Ascending aorta (tissue), 2 donors: ENCODE measurements around the gene PIEZO1. TPM values are rescaled to one million over a fixed set of nuclear protein-coding genes. Genes with fewer than 3 reads are reported as not detected.

Experiments
- DNase-seq, 2 donors: peaks; one replicate each; pipeline ENCODE4 v3.0.0-alpha.2; 2019; ENCODE audit warnings: low spot score in 2 of 2
- H3K27ac ChIP-seq, 2 donors: fragments of 200-600 bp; sonication (generic); one replicate each; pipeline ENCODE4 v1.5.1; 2016 to 2017; ENCODE audit warnings: mild to moderate bottlenecking in 1 of 2
- H3K27me3 ChIP-seq: fragments of 200-600 bp; sonication (generic); one replicate; pipeline ENCODE4 v1.5.1; 2017
- H3K36me3 ChIP-seq, 2 donors: fragments of 200-600 bp; sonication (generic); one replicate each; pipeline ENCODE4 v1.5.1; 2016
- H3K4me1 ChIP-seq, 2 donors: fragments of 200-600 bp; sonication (generic); one replicate each; pipeline ENCODE4 v1.5.1; 2016 to 2017; ENCODE audit warnings: mild to moderate bottlenecking in 1 of 2
- H3K4me3 ChIP-seq, 2 donors: fragments of 200-600 bp; sonication (generic); one replicate each; pipeline ENCODE4 v1.5.1; 2016 to 2017; ENCODE audit warnings: mild to moderate bottlenecking in 1 of 2
- H3K9me3 ChIP-seq, 2 donors: fragments of 200-600 bp; sonication (generic); one replicate each; pipeline ENCODE4 v1.5.1; 2016
- intact Hi-C: fragments of 100-400 bp; cut with DNase I; formaldehyde crosslinking; loops from one replicate; pipeline ENCODE4 v1.15.1; 2023
- total RNA-seq: library from RNA; depleted of rRNA; stranded (reverse); fragments of >200 nt; gene quantifications from one replicate; pipeline ENCODE4 v1.1.0, GENCODE V29; 2016
- TF ChIP-seq, protein P1 (sequence below), 3 experiments: fragments of 200-600 bp in 2 of 3; fragments of 450-650 bp in 1 of 3; sonication (generic) in 2 of 3; IDR thresholded peaks; one replicate each; pipeline ENCODE4 v1.5.1; 2016 to 2019; ENCODE audit warnings: antibody characterized with exemption in 3 of 3, mild to moderate bottlenecking in 1 of 3, moderate library complexity in 1 of 3

Gene PIEZO1
- total RNA-seq, 1 donor from 2014 or later, result 428 TPM

- H3K4me3 ChIP-seq, result peak overlapping the region in 1 of 2 donors; percentile 95
- H3K4me1 ChIP-seq, result peaks cover 15 to 33% of the 10 kb centered on the region in 2 donors
- H3K27ac ChIP-seq, result peak overlapping the region; percentile 90 to 93
- no peaks in the 10 kb centered on the region for H3K36me3 ChIP-seq
- DNase-seq, result peak; percentile 56 to 82
- H3K27me3 ChIP-seq, result no peaks in the 10 kb centered on the region
- intact Hi-C loops, result no loop called here
- H3K9me3 ChIP-seq, result no peaks in the 10 kb centered on the region
- TF ChIP-seq, protein P1, sequence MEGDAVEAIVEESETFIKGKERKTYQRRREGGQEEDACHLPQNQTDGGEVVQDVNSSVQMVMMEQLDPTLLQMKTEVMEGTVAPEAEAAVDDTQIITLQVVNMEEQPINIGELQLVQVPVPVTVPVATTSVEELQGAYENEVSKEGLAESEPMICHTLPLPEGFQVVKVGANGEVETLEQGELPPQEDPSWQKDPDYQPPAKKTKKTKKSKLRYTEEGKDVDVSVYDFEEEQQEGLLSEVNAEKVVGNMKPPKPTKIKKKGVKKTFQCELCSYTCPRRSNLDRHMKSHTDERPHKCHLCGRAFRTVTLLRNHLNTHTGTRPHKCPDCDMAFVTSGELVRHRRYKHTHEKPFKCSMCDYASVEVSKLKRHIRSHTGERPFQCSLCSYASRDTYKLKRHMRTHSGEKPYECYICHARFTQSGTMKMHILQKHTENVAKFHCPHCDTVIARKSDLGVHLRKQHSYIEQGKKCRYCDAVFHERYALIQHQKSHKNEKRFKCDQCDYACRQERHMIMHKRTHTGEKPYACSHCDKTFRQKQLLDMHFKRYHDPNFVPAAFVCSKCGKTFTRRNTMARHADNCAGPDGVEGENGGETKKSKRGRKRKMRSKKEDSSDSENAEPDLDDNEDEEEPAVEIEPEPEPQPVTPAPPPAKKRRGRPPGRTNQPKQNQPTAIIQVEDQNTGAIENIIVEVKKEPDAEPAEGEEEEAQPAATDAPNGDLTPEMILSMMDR (IDR thresholded peaks at IDR 0.05), result no peak
Observed at GRCh38 chr16:88782454-88783390, 2.3 kb downstream of the PIEZO1 start.

- Histone ChIP-seq H3K4me3 (no peak overlapping the region), H3K9me3 (no peaks in the 10 kb centered on the region), H3K36me3 (no peaks in the 10 kb centered on the region), H3K4me1 (peaks cover 15 to 33% of the 10 kb centered on the region in 2 donors), H3K27me3 (no peaks in the 10 kb centered on the region), H3K27ac (peak overlapping the region in 1 of 2 donors; percentile 90)
- DNase-seq, result no peak
- intact Hi-C loops, result no loop called here
- TF ChIP-seq, protein P1 (IDR thresholded peaks at IDR 0.05), result no peak
Observed at GRCh38 chr16:88781140-88782077, 3.6 kb downstream of the PIEZO1 start.

GRCh38 chr16:88780142-88781062, 4.6 kb downstream of the PIEZO1 start:
- H3K27me3 ChIP-seq, result no peaks in the 10 kb centered on the region
- no peaks in the 10 kb centered on the region for H3K9me3 ChIP-seq
- DNase-seq, result no peak
- H3K4me1 ChIP-seq, result peaks cover 15 to 33% of the 10 kb centered on the region in 2 donors
- TF ChIP-seq, protein P1 (IDR thresholded peaks at IDR 0.05), result no peak
- no peak overlapping the region for H3K4me3 ChIP-seq
- intact Hi-C loops, result no loop called here
- no peak overlapping the region for H3K27ac ChIP-seq
- no peaks in the 10 kb centered on the region for H3K36me3 ChIP-seq

- no peak overlapping the region for H3K27ac ChIP-seq
- no peaks in the 10 kb centered on the region for H3K9me3 ChIP-seq
- intact Hi-C loops, result no loop called here
- H3K27me3 ChIP-seq, result no peaks in the 10 kb centered on the region
- H3K4me3 ChIP-seq, result no peak overlapping the region
- no peak for DNase-seq
- H3K36me3 ChIP-seq, result no peaks in the 10 kb centered on the region
- peaks cover 15 to 33% of the 10 kb centered on the region in 2 donors for H3K4me1 ChIP-seq
- TF ChIP-seq, protein P1 (IDR thresholded peaks at IDR 0.05), result no peak
Observed at GRCh38 chr16:88779406-88780141, 5.4 kb downstream of the PIEZO1 start.
